ENCODE measurements around the gene CFAP251.
"Not testable (repeated sequence)": the region's sequence is repeated elsewhere in the genome, so short reads cannot be mapped to it uniquely, and the experiment has no call there.

DNA sequence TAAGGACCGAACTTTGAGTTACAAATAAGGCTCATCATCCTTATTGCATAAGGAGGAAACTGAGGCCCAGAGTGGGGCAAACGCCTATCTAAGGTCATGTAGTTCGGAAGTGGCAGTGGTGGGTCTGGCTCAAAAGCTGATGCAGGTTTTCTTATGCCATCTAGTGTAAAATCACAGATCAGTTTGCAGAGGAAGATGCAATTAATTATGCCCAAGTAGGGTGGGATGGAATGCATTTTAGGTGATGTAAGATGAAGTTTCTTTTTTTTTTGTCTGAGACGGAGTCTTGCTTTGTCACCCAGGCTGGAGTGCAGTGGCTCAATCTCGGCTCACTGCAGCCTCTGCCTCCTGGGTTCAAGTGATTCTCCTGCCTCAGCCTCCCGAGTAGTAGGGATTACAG lies 28.7 kb upstream of the CFAP251 start:
- not testable (repeated sequence) for TF ChIP-seq POLR2A (IDR thresholded peaks at IDR 0.05; ENCODE audit: borderline replicate concordance, extremely low read depth, insufficient read depth, insufficient read length); CEBPB (IDR thresholded peaks at IDR 0.05; ENCODE audit: low read depth); YY1 (IDR thresholded peaks at IDR 0.05; ENCODE audit: extremely low read depth, insufficient replicate concordance, low read depth, low read length); EZH2 (IDR thresholded peaks at IDR 0.05); JUND (IDR thresholded peaks at IDR 0.05); POLR2AphosphoS5 (IDR thresholded peaks at IDR 0.05; ENCODE audit: low read depth, low read length); SRF (IDR thresholded peaks at IDR 0.05; ENCODE audit: low read depth); EZH2phosphoT487 (IDR thresholded peaks at IDR 0.05; ENCODE audit: borderline replicate concordance); EGR1 (IDR thresholded peaks at IDR 0.05; ENCODE audit: low read depth)
- TF ChIP-seq, protein P1, sequence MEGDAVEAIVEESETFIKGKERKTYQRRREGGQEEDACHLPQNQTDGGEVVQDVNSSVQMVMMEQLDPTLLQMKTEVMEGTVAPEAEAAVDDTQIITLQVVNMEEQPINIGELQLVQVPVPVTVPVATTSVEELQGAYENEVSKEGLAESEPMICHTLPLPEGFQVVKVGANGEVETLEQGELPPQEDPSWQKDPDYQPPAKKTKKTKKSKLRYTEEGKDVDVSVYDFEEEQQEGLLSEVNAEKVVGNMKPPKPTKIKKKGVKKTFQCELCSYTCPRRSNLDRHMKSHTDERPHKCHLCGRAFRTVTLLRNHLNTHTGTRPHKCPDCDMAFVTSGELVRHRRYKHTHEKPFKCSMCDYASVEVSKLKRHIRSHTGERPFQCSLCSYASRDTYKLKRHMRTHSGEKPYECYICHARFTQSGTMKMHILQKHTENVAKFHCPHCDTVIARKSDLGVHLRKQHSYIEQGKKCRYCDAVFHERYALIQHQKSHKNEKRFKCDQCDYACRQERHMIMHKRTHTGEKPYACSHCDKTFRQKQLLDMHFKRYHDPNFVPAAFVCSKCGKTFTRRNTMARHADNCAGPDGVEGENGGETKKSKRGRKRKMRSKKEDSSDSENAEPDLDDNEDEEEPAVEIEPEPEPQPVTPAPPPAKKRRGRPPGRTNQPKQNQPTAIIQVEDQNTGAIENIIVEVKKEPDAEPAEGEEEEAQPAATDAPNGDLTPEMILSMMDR (IDR thresholded peaks at IDR 0.05 in 2 of 3, conservative IDR thresholded peaks at IDR 0.05 in 1 of 3; ENCODE audit: borderline replicate concordance in 1 of 3, insufficient read depth in 1 of 3, low read depth in 2 of 3, low read length in 2 of 3) = not testable (repeated sequence)
- TF ChIP-seq, protein P2, sequence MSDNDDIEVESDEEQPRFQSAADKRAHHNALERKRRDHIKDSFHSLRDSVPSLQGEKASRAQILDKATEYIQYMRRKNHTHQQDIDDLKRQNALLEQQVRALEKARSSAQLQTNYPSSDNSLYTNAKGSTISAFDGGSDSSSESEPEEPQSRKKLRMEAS (IDR thresholded peaks at IDR 0.05) = not testable (repeated sequence)
- TF ChIP-seq, protein P3, sequence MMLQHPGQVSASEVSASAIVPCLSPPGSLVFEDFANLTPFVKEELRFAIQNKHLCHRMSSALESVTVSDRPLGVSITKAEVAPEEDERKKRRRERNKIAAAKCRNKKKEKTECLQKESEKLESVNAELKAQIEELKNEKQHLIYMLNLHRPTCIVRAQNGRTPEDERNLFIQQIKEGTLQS (IDR thresholded peaks at IDR 0.05) = not testable (repeated sequence)
- TF ChIP-seq, protein P4, sequence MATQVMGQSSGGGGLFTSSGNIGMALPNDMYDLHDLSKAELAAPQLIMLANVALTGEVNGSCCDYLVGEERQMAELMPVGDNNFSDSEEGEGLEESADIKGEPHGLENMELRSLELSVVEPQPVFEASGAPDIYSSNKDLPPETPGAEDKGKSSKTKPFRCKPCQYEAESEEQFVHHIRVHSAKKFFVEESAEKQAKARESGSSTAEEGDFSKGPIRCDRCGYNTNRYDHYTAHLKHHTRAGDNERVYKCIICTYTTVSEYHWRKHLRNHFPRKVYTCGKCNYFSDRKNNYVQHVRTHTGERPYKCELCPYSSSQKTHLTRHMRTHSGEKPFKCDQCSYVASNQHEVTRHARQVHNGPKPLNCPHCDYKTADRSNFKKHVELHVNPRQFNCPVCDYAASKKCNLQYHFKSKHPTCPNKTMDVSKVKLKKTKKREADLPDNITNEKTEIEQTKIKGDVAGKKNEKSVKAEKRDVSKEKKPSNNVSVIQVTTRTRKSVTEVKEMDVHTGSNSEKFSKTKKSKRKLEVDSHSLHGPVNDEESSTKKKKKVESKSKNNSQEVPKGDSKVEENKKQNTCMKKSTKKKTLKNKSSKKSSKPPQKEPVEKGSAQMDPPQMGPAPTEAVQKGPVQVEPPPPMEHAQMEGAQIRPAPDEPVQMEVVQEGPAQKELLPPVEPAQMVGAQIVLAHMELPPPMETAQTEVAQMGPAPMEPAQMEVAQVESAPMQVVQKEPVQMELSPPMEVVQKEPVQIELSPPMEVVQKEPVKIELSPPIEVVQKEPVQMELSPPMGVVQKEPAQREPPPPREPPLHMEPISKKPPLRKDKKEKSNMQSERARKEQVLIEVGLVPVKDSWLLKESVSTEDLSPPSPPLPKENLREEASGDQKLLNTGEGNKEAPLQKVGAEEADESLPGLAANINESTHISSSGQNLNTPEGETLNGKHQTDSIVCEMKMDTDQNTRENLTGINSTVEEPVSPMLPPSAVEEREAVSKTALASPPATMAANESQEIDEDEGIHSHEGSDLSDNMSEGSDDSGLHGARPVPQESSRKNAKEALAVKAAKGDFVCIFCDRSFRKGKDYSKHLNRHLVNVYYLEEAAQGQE (IDR thresholded peaks at IDR 0.05; ENCODE audit: low read depth) = not testable (repeated sequence)

Data from HCT116 (cell line).